Esophagus squamous epithelium (tissue), 5 donors: ENCODE results near the gene SIDT1. TPM values are rescaled to one million over a fixed set of nuclear protein-coding genes. Genes with fewer than 3 reads are reported as not detected.

ENCODE experiments used
- DNase-seq: peaks from one replicate; lab custom pipeline; 2025; lab: John Stamatoyannopoulos, UW
- H3K27ac ChIP-seq, 4 donors: fragments of 200-600 bp; sonication (generic); one replicate each; pipeline ENCODE4 v1.5.1; 2016 to 2019; ENCODE audit warnings: mild to moderate bottlenecking in 1 of 4
- H3K27me3 ChIP-seq, 4 donors: fragments of 200-600 bp; sonication (generic); 1 replicate in 3 of 4; 2 replicates in 1 of 4; pipeline versions ENCODE4 v1.5.1 to v1.6.0; 2017 to 2021; ENCODE audit warnings: antibody characterized with exemption in 1 of 4
- H3K36me3 ChIP-seq, 3 donors: fragments of 200-600 bp; sonication (generic); one replicate each; pipeline ENCODE4 v1.5.1; 2016 to 2019
- H3K4me1 ChIP-seq, 3 donors: fragments of 200-600 bp; sonication (generic); one replicate each; pipeline ENCODE4 v1.5.1; 2017 to 2019
- H3K4me3 ChIP-seq, 4 donors: fragments of 200-600 bp; sonication (generic); 1 replicate in 3 of 4; 2 replicates in 1 of 4; pipeline ENCODE4 v1.5.1; 2016 to 2019; ENCODE audit warnings: mild to moderate bottlenecking in 2 of 4, moderate library complexity in 1 of 4
- H3K9me3 ChIP-seq, 3 donors: fragments of 200-600 bp; sonication (generic); one replicate each; pipeline ENCODE4 v1.5.1; 2016 to 2019
- POLR2A ChIP-seq, 4 donors: fragments of 450-650 bp; IDR thresholded peaks; one replicate each; pipeline ENCODE4 v1.6.1; 2017; ENCODE audit warnings: antibody characterized with exemption in 4 of 4, mild to moderate bottlenecking in 4 of 4, moderate library complexity in 3 of 4
- whole genome bisulfite sequencing, 2 donors: methylation state at CpG; one replicate each; pipeline ENCODE4 v1.1.5; 2018; 5-methylcytosine and 5-hydroxymethylcytosine counted together
- intact Hi-C: fragments of 100-400 bp; cut with DNase I; formaldehyde crosslinking; loops from one replicate; pipeline ENCODE4 v1.15.0; 2022
- total RNA-seq, 4 donors: library from RNA; depleted of rRNA; stranded (reverse); fragments of >200 nt; gene quantifications; one replicate each; pipeline ENCODE4 v1.1.0, GENCODE V29; 2016
- TF ChIP-seq, protein P1 (sequence below), 6 experiments: fragments of 450-650 bp in 4 of 6; fragments of 200-600 bp in 2 of 6; sonication (generic) in 2 of 6; IDR thresholded peaks; one replicate each; pipeline ENCODE4 v1.5.1; 2016 to 2019; ENCODE audit warnings: antibody characterized with exemption in 6 of 6, mild to moderate bottlenecking in 4 of 6, moderate library complexity in 4 of 6
- donor health status: DM: yes; HTN: yes; CAD: no.

The SIDT1 gene
- total RNA-seq, 4 donors from 2014 or later = 3.8 to 4.4 (median 4.3) TPM

DNA sequence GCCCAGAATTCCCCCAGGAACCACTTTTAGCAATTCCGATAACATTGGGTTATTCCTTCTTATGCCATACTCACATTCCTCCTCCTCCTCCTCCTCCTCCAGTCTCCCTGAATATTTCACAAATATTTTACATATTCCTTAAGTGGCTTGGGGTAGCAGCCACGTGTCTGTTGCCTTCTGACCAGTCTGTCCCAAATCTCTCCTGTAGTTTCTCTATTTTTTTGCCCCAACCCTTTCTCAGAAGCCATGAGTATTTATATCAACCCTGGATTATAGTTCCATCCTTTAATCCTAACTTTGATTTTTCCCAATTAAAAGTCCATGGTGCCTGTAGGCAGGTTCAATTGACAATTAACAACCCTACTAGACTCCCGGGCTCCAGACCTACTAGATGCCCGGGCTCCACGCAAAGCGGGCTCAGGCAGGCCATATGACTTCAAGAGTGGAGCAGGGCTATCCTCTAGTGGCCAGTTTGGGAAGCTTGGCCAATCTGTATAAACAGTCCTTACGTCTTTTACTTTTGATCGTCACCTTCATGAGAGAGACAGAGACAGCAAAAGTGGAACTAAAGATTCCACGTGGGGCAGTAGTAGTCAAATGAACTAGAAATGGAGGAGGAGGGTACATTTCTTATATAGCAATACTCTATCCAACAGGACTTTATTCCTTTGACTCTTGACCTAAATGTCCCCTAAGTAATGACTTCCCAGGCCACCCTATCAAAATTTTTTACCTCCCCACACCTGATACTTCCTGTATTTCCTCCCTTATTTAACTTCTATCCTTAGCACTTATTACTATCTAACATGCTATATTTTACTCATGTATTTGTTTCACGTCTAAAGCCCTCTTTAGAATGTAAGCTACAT, 94.4 kb downstream of the SIDT1 start:
- DNase-seq = no peak
- WGBS, 2 donors = 19 to 36% methylated on average over 8 to 10 of the region's 10 CpGs
- no peaks in the 10 kb centered on the region for H3K9me3 ChIP-seq
- peaks cover 0 to 4% (median 0%) of the 10 kb centered on the region in 4 donors for H3K27me3 ChIP-seq
- no peak overlapping the region for H3K27ac ChIP-seq
- H3K4me1 ChIP-seq = peaks cover 0 to 18% (median 3%) of the 10 kb centered on the region in 3 donors
- intact Hi-C loops = no loop called here
- no peaks in the 10 kb centered on the region for H3K36me3 ChIP-seq
- peak overlapping the region in 1 of 4 donors; percentile 37 for H3K4me3 ChIP-seq
- TF ChIP-seq, protein P1, sequence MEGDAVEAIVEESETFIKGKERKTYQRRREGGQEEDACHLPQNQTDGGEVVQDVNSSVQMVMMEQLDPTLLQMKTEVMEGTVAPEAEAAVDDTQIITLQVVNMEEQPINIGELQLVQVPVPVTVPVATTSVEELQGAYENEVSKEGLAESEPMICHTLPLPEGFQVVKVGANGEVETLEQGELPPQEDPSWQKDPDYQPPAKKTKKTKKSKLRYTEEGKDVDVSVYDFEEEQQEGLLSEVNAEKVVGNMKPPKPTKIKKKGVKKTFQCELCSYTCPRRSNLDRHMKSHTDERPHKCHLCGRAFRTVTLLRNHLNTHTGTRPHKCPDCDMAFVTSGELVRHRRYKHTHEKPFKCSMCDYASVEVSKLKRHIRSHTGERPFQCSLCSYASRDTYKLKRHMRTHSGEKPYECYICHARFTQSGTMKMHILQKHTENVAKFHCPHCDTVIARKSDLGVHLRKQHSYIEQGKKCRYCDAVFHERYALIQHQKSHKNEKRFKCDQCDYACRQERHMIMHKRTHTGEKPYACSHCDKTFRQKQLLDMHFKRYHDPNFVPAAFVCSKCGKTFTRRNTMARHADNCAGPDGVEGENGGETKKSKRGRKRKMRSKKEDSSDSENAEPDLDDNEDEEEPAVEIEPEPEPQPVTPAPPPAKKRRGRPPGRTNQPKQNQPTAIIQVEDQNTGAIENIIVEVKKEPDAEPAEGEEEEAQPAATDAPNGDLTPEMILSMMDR (IDR thresholded peaks at IDR 0.05) = peak; percentile 68 to 88 (median 78)
- no peak for TF ChIP-seq POLR2A (IDR thresholded peaks at IDR 0.05)

DNA sequence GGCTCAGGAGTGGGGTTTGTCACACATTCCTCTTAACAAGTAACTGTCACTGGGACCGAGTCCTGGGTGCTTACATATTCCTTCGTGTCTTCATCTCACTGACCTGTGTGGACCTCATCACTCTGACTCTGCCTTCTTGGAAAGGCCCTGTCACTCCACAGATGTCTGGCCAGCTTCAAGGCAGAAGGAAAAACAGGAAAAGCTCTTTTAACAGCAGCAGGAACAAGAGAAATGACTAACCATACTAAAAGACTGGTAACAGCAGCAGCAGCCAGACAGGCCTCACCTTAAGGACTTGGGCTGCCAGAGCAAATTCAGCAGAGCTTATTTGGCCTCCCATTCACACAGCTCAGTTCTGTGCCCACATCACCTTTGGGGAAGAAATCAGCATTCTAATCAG, 96.0 kb downstream of the SIDT1 start:
- H3K4me1 ChIP-seq = peaks cover 0 to 18% (median 3%) of the 10 kb centered on the region in 3 donors
- DNase-seq = no peak
- H3K27ac ChIP-seq = no peak overlapping the region
- 72% methylated on average over 2 of the region's 2 CpGs; no CpG with 5 or more reads in 1 of the 2 donors for WGBS, 2 donors
- intact Hi-C loops = no loop called here
- TF ChIP-seq, protein P1 (IDR thresholded peaks at IDR 0.05) = no peak
- no peak for TF ChIP-seq POLR2A (IDR thresholded peaks at IDR 0.05)
- no peaks in the 10 kb centered on the region for H3K9me3 ChIP-seq
- H3K36me3 ChIP-seq = no peaks in the 10 kb centered on the region
- no peak overlapping the region for H3K4me3 ChIP-seq
- peaks cover 0 to 3% (median 0%) of the 10 kb centered on the region in 4 donors for H3K27me3 ChIP-seq

DNA sequence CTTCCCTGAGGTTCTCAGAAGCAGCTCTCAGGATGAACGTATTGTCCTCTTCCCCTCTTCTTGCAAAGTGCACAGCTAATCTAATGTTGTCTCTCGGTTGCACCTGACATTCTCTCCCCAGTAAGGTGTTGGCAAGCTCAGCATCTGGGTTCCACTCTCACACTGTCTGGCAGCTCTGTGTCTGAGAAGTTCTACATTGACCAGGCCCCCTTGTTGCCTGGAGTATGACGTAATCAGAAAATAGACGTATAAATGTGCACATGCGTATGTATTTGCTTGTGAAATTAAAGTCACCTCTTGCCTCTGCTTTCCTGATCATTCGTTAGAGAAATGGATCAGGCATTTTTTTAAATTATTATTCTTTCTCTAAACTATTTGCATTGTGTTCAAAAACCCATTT, 96.4 kb downstream of the SIDT1 start:
- DNase-seq = no peak
- Histone ChIP-seq H3K36me3 (no peaks in the 10 kb centered on the region), H3K4me3 (no peak overlapping the region), H3K4me1 (peaks cover 0 to 18% (median 3%) of the 10 kb centered on the region in 3 donors), H3K27ac (no peak overlapping the region), H3K27me3 (no peaks in the 10 kb centered on the region), H3K9me3 (no peaks in the 10 kb centered on the region)
- no peak for TF ChIP-seq POLR2A (IDR thresholded peaks at IDR 0.05)
- TF ChIP-seq, protein P1 (IDR thresholded peaks at IDR 0.05) = no peak
- intact Hi-C loops = no loop called here
- 79 to 92% methylated on average over 6 of the region's 6 CpGs for WGBS, 2 donors

DNA sequence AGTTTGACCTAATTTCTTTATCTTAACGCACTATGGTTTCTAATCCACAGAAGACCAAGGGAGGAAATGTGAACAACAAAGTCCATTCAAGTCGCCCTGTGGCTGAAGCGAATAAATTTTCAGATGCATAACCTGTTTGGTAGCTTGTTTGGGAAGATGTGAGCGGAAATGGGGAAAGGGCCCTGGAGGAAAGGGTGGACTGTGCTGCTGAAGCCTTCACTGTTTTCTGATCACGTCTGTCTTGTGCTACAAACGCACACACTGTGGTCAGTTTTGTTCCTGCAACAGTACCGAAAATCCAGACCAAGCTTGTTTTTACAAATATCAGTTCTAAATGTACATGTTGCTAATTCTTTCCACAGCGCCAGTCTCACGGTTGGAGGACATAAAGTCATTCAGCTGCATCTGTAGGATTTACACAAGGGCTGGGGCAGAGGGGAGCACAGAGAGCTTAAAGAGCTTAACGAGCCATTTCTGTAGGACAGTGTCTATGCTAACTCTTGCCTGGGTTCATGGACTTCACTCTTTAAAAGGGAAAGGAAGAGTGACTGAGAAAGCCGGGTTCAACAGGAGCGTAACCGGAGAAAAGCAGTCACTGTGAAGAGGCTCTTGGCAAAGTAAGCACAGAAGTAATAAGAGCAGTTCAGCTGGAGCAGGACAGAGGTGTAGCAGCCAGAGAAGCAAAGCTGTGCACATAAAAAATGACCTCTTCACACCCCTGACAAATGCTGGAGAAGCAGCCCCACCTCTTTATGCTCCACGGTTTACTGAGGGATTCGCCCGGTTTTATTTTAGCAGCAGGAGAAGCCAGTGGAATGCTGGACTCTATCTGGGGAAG, 97.4 kb downstream of the SIDT1 start:
- intact Hi-C loops = no loop called here
- no peaks in the 10 kb centered on the region for H3K9me3 ChIP-seq
- TF ChIP-seq POLR2A (IDR thresholded peaks at IDR 0.05) = no peak
- TF ChIP-seq, protein P1 (IDR thresholded peaks at IDR 0.05) = no peak
- H3K4me1 ChIP-seq = peaks cover 0 to 18% (median 3%) of the 10 kb centered on the region in 3 donors
- no peaks in the 10 kb centered on the region for H3K27me3 ChIP-seq
- no peaks in the 10 kb centered on the region for H3K36me3 ChIP-seq
- no peak overlapping the region for H3K4me3 ChIP-seq
- peak overlapping the region in 2 of 4 donors; percentile 27 to 66 for H3K27ac ChIP-seq
- 71 to 77% methylated on average over 16 of the region's 16 CpGs for WGBS, 2 donors
- DNase-seq = no peak
